ENCODE data around the gene ARHGEF1.
A peak's percentile ranks its signal among the peaks of the same experiment; 100 is the strongest.
"Not testable (repeated sequence)": the region's sequence is repeated elsewhere in the genome, so short reads cannot be mapped to it uniquely, and the experiment has no call there.

The ARHGEF1 gene

DNA sequence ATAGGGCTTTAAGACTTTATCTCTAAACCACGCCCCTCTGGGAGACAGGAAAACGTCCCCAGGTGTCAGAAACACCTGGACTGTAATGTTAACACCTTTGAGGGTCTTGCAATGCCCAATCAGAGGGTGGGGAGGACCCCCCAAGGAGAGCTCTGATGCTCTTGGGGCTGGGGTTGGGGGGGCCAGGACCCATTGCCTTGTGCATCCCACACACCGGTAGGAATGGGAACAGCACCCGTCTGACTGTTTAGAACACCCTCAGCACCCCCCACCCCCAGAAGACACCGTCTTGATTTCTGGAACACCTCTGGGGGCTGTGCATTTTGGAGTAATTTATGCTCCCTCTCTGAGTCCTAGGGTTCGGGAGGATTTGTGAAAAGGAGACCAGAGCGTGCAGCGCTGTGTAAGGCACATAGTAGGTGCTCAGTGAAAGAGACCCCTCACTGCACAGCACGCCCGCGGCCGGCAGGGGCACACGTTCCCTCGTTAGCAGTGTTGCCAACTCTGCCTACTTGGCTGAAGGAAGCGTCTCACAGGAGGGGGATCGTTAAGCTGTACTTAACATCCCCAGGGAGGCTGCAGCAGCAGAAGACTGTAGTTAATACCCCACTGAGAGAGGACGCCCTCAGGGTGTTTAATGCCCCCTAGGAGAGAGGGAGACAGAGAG is 48.1 kb downstream of the ARHGEF1 start:
- DNase-seq (ENCODE audit: low spot score), result no peak

DNA sequence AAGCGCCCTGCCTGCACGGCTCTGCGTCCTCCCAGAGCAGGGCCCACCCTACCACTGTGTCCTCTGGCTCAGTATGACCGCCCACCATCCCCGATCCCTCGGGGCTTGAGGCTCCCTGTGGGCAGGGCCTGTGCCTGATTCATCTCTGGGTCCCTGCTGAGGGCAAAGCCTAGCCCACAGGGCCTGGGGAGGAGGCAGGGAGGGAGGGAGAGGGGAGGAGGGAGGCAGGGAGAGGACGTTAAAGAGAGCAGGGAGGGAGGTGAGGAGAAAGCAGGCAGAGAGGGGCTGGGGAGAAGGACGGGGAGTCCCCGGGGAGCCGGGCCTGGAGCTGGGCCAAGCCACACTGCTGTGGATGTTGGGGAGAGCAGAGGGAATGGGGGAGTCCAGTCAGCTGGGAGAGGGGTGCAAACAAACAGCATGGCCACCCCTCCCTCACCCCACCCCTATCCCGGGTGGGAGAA is 49.3 kb downstream of the ARHGEF1 start:
- no peak for DNase-seq (ENCODE audit: low spot score)

DNA sequence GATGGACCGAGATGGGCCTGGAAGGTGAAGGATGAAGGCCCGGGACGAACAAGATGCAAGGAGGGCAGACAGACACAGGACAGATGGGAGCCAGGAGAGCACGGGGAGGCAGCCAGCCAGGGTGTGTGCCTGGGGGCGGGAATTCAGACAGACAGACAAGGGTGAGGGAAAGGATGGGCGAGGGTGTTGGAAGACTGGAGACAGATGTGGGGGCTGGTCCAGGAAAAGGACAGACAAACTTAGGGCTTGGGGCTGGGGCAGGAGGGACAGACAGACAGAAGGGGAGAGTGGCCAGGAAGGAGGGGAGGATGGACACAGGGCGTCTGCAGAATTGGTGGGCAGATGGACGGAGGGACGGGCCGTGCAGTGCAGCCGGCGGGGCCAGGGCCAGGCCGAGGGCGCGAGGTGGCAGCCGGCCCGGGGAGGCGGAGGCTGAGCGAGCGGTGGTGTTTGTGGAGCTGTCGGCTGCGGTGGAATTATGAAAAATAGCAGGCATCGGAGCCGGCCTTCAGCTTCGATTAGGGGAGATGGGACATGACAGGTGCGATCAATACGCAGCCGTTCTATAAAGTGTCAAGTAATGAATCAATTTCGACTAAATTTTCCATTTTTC is 49.8 kb downstream of the ARHGEF1 start:
- DNase-seq (ENCODE audit: low spot score), result no peak

DNA sequence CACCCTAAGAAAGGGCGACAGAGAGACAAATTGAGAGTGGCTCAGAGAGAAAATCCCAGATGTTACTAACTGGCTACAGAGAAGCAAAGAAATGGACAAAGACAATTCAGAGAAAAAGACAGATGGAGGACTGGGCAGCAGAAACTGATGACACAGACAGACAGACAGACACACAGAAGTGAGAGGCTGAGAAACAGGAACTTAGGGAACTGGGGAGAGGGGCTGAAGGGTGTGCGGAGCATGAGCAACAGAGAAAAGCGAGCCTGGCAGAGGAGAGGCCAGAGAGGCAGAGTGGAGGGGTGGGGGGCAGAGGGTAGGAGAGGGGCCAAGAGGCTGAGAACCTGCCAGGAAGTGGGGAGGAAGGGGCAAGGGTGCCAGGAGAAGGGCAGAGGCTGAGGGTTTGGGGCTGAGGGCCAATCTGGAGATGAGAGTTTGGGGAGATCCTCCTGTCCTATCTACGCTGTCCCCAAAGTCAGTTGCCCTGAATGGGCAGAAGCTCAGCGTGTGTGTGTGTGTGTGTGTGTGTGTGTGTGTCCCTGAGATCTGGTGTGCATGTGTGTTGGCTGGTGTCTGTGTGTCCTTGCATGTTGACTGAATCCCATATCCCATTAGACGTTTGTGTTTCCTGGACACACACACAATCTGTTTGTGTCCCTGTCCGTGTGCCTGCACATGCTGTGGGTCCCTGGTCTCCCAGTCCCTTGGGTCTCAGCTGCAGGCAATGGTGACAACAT is 50.9 kb downstream of the ARHGEF1 start:
- no peak for DNase-seq (ENCODE audit: low spot score)

DNA sequence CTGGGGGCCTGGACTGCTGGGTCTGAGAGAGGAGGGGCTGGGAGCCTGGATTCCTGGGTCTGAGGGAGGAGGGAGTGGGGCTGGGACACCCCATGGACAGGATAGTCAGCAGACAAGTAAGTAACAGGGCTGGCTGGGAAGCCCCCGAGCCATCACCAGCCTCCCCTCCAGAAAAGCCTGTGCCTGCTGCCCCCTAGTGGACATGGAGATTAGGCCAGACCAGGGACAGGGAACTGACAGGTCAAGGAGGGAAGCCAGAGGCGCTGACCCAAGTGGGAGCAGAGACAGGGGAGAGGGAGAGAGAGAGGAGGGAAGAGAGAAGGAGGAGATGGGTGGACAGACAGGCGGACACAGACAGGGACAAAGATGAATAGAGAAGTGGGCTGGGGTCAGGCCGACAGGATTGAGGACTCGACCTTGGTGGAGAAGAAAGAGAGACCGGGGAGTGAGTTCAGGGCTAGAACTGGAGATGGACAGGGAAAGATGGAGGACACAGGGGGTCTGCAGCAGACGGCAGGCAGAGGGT is 51.9 kb downstream of the ARHGEF1 start:
- peak; percentile 83 for DNase-seq (ENCODE audit: low spot score)

DNA sequence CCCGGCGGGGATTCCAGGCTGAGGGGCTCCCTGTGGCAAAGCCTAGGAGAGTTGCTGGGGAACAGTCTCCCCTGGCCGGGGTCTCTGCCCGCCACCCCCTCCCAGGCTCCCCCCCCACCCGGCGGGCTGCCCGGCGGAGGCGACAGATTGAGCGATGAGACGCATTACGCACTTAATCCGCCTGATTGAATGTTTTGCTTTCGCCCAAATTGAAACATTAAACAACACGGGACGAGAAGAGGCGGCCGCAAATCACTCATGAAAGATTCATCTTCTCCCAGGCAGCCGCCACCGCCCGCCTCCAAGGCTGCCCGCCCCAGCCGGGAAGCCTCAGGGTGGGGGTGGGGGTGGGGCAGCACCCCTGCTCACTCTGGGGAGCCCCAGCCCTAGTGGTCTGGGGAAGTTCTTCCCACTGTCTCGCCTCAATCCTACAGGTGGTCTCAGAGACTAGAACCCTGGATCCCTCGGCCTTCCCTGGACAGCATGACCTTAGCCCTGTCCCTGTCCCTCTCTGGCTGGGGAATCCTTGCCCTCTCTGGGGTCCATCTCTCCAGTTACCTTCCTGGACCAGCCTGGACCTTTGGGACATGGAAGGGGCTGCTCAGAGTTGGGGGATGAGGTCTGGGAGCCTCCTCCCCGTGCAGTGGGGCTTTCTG is 52.9 kb downstream of the ARHGEF1 start:
- DNase-seq (ENCODE audit: low spot score), result no peak

DNA sequence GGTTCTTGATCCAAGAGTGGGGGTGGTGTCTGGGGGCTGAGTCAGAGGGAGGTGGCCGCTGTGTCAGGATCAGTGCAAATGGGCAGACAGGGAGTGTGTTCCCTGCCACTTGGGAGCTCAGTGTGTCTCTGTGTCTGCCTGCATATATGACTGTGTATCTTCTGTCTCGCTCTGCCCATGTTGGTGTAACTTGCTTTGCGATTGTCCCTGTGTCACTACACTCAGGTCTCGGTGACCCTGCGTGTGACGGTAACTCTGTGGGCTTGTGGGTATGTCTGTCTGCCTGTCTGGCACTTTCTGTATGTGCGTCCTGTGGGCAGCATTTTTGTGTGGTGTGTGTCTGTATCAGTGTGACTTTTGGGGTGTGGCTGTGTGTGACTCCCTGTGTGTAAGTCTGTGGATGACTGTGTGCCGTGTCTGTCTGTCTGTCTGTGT is 53.4 kb downstream of the ARHGEF1 start:
- peak; percentile 76 for DNase-seq (ENCODE audit: low spot score)

DNA sequence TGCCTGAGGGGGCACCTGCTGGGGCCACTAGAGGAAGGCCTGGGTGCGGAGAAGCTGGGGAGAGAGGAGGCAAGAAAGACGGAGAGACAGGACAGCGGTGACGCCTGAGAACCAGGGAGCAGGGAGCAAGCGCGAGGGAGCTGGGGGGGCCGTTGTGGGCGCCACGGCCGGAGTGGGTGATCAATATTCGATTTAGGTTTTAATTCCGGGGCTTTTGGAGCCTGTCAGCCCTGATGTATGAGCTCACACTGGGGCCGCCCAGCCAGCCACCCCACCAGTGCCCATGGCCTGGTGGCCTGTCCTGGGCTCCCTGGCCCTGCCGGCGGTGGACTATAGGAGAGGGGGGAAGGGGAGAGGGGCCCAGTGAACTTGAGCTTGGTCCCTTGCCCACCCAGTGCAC is 54.0 kb downstream of the ARHGEF1 start:
- DNase-seq (ENCODE audit: low spot score), result no peak

DNA sequence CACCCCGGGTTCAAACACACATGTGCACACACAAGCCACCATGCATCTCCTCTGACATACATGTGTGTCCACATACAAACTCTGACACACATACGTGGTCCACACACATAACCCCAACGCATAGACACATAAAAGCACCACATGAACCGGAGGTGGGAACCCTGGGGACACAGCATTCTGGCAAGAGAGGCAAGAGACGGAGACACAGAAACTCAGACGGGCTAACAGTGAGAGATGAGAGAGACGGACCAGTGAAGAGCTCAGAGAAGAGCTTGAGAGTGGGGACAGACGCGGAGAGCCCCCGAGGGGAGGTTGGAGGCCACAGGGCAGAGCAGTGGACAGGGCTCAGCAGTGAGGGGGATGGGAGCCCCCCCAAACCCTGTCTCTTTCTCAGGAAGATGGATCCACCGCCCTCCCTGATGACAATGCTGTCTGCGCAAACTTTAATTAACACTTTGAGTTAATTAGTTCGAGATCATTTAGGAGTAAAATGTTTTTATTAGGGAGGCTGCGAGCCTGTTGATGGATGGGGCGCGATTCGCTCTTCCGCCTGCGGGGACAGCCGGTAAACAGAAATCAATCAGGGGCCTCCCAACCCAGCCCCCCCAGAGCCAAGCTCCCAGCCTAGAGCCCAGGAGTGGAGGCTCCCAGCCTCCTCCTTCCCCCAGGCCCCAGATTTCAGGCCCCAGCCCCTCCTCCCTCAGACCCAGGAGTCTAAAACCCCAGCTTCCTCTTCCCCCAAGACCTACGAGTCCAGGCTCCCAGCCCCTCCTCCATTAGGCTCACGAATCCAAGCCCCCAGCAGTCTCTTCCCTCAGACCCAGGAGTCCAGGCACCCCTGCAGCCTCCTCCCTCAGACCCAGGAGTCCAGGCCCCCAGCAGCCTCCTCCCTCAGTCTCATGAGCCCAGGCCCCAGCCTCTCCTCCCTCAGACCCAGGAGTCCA is 54.8 kb downstream of the ARHGEF1 start:
- no peak for DNase-seq (ENCODE audit: low spot score)

DNA sequence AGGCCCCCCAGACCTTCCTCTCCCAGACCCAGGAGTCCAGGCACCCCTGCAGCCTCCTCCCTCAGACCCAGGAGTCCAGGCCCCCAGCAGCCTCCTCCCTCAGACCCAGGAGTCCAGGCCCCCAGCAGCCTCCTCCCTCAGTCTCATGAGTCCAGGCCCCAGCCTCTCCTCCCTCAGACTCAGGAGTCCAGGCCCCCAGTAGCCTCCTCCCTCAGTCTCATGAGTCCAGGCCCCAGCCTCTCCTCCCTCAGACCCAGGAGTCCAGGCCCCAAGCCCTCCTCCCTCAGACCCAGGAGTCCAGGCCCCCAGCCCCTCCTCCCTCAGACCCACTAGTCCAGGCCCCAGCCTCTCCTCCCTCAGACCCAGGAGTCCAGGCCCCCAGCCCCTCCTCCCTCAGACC is 56.2 kb downstream of the ARHGEF1 start:
- DNase-seq (ENCODE audit: low spot score), result not testable (repeated sequence)

DNA sequence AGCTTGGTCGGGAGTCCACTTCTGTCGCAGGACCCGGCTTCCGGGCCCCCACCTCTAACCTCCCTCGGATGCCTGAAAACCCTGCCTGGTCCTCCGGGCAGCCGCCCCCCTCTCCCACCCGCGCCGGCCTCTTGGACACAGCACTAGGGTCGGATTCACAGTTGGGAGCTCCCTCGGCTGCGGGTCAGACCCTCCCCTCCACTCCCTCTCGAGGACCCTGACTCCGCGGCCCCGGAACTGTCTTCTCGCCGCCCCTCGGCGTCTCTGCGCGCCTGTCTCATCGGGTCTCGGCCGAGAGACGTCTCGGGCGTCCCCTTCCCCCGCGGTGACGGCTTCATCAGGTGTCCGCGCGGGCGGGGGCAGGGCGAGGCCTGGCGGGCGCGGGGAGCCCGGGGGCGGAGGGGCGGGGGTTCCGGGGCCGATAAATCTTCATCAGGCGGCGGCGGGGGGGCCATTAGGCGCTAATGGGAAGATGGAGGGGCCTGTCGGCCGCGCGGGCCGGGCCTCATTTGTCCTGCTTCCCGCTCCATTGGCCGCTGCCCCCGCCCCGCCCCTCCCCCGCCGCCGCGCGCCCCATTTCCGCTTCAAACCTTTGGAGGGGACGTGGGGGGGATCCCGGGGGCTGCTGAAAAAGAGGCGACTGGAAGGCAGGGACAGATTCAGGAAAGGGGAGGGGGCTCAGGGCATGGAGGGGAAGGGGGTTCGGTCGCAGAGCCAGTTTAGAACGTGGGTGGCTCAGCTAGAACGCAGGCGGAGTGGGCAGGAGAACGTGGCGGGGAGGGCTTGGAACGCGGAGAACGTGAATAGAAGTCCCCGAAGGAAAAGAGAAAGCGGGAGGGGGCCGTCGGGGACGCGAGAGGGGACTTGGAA is 57.1 kb downstream of the ARHGEF1 start:
- no peak for DNase-seq (ENCODE audit: low spot score)

DNA sequence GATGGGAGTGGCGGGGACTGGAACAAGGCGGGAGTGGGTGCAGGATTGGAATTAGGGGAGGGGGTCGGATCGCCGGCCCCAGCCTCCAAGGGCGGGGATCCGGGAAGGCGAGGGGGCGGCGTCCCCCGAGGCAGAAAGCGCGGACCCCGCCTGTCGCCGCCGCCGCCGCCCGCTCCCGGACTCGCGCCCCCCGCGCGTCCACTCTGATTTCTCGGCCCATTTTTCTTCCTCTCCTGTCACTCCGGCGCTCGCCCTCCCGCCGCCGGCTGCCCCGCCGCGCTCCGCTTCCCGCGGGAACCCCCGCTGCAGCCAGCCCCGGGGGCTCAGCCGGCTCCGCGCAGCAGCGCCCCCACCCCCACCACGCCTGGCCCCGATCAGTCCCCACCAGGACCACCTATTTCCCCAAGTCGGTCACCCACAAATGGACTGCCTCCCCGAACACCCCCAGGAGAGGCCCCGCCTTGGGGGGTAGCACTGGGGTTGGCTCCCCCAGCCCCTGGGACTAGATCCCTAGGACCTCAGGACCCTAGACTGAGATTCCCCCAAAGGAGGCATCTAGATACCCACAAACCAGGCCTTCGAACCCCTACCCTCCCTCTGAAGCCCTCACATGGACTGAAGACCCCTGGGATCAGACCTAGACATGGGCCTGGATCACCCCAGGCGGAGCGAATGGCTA is 57.9 kb downstream of the ARHGEF1 start:
- DNase-seq (ENCODE audit: low spot score), result no peak

DNA sequence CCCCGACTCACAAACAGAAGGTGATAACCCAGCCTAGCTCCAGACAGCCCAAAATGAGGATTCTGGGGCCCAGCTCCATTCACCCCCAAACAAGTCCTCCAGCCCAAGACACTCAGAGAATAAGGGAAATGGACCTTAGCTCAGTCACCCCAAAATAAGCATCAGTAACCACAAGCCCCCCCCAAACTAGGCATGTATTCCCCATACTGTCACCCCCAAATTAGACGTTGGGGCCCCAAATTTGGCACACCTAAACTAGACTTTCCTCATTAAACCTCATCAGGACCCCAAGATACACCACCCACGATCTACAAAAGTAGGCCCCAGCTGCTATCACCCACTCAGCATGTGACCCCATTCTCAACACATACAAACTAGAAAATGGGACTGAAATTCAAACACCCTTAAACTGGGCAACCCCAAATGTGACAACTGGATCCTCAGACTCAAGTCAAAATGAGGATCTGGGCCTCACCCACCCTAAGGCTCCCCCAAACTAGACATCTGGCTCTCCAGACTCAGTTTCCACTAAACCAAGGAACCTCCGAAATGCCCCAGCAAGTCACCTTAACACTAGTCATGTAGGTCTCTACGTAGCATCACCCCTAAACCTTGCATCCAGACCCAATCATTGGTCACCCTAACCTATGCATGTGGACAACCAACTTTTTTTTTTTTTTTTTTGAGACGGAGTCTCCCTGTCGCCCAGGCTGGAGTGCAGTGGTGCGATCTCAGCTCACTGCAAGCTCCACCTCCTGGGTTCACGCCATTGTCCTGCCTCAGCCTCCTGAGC is 58.6 kb downstream of the ARHGEF1 start:
- no peak for DNase-seq (ENCODE audit: low spot score)

DNA sequence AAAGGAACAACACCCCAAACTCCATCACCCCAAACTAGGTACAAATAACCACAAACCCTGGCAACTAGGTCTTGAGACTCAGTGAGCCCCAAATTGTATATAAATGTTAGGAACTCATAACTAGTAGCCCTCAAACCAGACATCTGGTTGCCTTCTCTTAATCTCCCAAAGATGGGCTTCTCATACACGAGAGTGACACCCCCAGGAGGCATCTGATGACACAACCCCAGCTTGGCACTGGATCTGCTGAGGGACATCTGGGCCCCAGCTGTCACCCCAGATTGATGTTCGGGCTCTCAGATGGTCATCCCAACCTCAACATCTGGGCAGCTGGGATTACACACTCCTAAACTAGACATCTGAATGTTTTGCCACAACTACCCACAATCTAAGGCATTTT is 61.4 kb downstream of the ARHGEF1 start:
- no peak for DNase-seq (ENCODE audit: low spot score)

DNA sequence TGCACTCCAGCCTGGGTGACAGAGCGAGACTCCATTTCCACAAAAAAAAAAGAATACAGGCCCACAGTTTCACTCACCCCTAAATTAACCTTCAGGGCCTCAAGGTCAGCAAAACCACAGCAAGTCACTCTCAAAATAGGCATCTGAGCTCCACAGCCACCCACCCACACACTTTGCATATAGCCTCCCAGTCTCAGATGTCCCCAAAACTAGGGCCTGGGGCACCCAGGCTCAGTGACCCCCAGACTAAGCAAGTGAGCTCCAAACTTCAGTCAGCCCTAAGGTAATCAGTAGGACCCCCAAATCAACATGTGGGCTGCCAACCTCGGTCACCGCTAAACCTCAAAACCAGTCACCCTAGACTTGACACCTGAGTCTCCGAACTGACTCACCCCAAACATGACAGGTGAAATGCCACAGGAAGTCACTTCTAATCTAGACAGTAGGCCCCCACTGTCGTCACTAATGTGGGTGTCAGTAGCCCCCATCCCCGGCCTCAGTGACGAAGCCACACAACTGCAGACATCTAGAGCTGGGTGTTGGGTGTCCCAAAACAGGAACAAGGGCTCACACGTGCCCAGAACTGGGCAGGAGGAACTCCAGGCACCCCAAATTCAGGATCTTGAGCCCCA is 62.3 kb downstream of the ARHGEF1 start:
- peak; percentile 91 for DNase-seq (ENCODE audit: low spot score)

DNA sequence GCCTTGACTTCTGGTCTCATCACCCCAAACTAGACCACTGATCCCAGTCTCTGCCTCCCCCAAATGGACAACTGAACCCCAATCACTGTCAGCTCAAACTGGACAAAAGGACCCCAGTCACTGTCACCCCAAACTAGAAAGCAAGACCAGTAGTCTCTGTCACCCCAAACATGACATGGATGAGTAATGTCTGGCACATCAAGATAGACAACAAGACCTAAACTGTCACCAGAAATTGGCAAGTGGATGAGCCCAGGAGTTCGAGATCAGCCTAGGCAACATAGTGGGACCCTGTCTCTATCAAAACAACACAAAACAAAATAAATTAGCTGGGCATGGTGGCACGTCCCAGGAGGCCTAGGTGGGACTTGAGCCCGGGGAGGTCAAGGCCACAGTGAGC is 64.1 kb downstream of the ARHGEF1 start:
- DNase-seq (ENCODE audit: low spot score), result peak; percentile 32

DNA sequence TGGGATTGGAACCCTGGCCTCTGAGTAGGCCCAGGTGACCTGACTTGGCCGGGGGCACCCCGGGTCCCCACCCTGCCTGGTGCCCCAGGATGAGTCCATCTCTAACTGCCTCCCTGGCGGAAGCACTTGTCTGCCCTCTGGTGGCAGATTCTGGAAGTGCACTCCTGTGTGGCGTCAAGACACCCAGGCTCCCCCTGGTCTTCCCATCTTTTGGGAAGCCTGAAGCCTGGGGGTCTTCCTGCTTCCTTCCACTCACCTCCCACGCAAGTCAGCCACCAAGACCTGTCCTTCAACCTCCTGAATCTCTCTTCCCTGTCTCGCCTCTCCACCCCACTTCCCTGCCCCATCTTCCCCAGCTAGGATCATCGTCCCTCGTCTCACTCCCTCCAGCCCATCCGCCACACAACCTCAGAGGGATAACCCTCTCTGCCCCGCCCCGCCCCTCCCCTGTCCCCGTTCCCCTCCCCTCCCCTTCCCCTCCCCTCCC is 68.7 kb downstream of the ARHGEF1 start:
- DNase-seq (ENCODE audit: low spot score), result peak; percentile 87

DNA sequence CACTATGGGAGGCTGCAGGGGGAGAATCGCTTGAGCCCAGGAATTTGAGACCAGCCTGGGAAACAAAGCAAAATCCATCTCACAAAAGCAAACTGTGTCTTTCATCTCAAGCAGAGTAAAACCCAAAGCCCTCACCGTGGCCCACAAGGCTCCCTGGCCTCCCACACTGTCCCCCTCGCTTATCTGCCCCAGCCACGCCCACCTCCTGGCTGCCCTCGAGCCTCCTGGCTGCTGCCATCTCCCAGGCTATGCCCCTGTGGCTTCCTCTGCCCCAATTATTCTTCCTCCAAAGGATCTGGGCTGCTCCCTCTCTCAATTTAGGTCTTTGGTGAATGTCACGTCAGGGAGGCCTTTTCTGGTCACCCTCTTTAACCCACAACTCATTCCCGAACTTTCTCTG is 72.5 kb downstream of the ARHGEF1 start:
- no peak for DNase-seq (ENCODE audit: low spot score)

Measured in CD4-positive, alpha-beta T cell treated with Interleukin-15 for 4 hours (primary cell).